Measurements from ENCODE around the gene TMEM270.
A peak's percentile ranks its signal among the peaks of the same experiment; 100 is the strongest.
"Not testable (repeated sequence)": the region's sequence is repeated elsewhere in the genome, so short reads cannot be mapped to it uniquely, and the experiment has no call there.

Gene TMEM270

DNA sequence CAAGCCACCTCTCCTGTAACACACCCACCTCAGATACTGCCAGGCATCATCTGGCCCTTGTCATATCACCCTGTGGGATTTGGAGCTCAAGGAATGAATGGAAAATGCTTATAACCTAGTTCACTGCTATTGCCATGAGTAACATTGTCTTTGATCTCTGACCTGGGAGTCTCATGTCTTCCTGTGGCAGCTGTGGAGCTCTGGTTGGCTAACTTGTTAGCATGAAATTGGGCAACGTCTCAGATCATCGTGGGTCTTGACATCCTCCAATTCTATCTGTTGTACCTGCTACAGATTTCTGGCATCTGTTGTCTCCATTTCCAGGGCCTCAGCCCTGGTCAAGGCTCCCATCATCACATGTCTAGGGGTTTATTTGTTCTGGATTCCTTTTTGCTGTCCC, 2.2 kb upstream of the TMEM270 start:
- no peak for DNase-seq (ENCODE audit: low read depth, low spot score)

DNA sequence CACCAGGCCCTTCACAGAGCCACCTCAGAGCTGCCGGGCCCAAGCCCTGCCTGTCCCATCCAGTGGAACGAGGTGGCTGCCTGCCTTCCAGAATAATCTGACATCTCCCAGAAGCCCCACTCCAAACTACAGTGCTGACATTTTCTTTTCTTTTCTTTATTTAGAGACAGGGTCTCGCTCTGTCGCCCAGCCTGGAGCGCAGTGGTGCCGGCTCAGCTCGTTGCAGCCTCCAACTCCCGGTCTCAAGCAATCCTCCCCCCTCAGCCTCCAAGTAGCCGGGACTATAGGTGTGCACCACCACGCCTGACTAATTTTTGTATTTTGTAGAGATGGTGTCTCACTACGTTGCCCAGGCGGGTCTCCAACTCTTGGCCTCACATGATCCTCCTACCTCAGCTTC, 346 bp downstream of the TMEM270 start:
- no peak for DNase-seq (ENCODE audit: low read depth, low spot score)

DNA sequence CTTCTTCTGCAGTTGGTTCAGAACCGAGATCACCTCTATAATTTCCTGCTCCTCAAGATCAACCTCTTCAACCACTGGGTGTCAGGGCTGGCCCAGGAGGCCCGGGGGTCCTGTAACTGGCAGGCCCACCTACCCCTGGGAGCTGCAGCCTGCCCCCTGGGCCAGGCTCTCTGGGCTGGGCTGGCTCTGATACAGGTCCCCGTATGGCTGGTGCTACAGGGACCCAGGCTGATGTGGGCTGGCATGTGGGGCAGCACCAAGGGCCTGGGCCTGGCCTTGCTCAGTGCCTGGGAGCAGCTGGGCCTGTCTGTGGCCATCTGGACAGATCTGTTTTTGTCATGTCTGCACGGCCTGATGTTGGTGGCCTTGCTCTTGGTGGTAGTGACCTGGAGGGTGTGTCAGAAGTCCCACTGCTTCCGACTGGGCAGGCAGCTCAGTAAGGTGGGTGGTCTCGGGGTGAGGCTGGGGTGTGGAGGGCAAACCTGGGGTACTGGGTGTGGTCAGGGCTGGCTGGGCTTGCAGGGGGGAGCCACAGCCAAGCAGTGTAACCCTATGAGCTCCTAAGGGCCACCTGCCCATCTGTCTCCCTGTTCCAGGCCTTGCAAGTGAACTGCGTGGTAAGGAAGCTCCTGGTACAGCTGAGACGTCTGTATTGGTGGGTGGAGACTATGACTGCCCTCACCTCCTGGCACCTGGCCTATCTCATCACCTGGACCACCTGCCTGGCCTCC, 4.2 kb downstream of the TMEM270 start:
- DNase-seq (ENCODE audit: low read depth, low spot score): no peak

DNA sequence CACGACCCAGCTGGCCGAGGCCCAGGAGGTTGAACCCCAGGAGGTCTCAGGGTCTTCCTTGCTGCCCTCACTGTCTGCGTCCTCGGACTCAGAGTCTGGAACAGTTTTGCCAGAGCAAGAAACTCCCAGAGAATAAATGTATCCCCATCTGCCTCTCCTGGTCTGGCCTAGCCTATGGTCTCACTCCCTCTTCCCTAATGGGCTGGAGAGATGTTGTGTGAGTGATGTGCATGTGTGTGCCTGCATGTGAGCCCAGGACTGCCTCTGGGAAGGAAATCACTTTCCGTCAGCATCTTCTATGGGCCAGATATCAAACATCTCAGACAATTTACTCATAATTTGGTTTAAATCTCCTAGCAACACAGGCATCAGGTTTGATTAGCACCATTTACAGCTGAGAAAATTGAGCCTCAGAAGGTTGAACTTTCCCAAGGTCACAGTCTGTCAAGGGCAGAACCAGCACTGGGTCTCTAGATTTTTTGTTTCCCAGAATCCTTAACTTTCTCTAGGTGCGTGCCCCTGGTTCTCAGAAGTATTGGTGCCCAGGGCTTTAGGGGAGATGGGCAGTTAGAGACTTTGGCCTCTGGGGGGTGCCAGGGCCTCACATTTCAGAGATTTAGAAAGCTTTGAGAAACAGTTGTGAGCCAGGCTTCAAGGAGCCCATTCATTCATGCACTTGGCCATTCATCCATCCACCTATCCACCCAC, 4.9 kb downstream of the TMEM270 start:
- peak; percentile 46 for DNase-seq (ENCODE audit: low read depth, low spot score)

DNA sequence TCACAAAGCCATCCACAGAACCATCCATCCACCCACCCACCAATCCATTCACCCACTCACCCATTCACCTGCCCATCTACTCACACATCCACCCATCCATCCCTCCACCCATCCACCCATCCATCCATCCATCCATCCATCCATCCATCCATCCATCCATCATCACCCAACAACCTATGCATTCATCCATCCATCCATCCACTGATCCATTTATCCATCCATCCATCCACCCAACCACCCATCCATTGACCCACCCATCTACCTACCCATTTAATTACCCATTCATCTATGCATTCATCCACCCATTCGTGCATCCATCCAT, 5.4 kb downstream of the TMEM270 start:
- DNase-seq (ENCODE audit: low read depth, low spot score): no peak

DNA sequence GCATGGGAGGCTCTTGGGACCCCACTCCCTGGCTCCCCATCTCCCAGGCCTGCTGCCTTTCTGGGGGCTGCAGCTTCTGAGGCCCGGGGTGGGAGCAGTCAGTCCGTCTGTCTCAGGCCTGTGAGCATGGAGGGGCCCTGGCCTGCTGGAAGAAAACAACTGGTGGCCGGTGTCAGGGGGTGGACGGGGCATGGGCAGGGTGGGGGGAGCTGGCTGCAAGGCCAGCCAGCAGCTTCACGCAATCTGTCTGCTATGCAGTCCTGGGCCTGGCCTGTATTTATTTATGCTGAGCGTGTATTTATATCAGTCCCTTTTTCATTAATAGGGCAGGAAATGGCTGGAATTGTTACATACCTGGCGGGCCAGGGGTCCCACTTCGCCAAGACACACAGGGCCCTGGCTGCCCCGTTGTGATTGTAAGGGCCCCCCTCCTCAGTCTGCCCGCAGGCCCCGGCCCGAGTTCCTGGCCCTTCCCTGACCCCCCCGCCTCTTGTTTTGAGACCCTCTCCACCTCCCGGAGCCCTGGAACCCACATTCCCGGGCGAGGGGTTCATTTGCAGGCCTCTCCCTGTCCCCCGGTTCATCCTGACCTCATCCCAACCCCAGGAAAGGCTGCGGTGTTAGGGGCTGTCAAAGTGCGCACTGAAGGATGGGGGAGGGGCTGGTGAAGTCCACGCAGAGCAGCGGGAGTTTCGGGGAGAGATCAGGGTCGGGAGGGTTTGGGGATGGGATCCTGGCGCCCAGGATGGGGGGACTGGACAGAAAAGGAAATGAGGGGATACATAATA, 8.2 kb downstream of the TMEM270 start:
- DNase-seq (ENCODE audit: low read depth, low spot score): no peak

DNA sequence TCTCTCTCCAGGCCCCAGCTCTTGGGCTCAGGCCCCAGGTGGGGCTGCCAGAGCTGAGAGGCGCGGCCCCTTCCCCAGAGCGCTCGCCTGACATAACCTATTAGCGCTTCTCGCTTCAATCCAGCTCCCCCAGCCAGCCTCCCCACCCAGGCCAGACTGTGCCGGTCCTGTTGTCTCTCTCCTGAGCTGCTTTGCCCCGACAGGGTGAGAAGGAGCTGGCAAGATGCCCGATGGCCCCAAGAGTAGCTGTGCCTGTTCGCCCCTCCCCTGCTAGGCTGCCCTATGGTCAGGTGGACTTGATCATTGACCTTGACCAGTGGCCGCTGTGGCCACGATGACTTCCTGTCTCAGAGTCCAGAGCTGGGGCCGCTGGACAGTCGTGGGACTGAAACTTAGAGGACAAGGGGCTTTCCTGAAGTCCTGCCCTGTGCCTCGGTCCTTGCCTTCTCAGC, 9.1 kb downstream of the TMEM270 start:
- no peak for DNase-seq (ENCODE audit: low read depth, low spot score)

DNA sequence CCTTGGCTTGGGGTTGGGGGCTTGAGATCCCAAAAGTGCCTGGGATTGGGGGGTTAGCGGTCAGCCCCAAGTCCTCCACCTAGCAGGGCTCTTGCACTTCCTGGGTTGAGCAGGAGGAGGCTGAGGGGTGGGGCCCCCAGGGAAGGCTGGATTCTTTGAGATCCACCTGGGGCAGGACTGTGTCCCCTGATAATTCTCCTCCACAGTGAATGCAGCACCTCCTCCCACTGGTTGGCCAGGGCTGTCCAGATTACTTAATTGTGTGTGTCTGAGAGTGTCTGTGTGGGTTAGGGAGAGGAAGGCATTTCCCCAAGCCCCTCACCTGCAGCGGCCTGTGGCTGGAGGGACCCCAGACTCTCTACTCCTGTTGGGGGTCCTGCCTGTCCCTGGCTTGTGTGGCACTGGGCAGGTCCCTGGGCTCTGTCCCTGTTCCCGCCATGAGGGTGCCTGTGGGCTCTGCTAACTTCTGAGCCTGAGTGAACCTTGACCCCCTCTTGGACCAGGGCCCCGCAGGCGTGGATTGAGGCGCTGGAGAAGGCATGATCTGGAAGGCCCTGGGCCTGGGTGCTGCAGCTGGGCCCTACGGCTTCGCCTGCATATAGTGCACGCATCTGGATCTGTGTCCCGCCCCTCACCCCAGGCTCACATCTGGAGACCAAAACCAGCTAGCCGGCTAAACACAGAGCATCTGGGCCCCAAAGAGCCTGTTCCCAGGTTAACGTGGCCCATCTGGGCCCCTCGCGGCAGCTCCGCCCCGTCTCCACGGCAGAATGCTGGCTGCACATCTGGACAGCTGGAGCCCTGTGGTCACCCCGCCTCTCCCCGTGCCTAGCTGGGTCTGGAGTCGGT, 10.4 kb downstream of the TMEM270 start:
- DNase-seq (ENCODE audit: low read depth, low spot score): no peak

DNA sequence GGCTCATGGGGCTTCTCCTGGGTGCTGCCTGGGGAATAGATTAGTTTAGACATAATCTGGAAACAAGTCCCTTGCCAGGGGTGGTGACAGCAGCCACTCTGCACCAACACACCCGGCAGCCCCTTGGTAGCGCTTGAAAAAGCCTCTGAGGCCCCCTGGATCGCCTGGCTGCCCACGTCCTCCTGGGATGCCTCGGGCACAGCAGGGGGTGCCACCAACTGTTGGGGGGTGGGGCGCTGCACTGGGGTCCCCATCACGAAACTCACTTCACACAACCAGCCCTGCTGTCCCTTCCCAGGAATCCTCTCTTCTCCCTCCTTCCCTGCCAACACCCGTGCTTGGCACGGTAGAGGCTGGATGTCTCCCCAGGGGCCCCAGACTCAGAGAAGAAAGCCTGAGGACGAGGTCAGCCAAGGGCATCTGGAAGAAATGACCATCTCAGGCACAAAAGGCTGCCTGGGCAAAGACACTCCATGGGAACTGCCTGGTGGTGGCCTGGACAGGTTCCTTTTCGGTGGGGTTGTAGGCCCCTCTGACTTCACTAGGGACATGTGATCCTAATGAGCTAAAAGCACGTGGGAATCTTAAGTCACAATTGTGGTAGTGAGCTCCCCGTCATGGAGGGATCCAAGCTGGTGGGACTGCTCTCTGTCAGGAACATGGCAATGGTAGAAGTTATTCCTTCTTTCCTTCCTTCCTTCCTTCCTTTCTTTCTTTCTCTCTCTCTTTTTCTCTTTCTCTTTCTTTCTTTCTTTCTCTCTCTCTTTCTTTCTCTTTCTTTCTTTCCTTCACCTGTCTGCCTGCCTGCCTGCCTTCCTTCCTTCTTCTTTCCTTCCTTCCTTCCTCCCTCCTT, 11.3 kb downstream of the TMEM270 start:
- DNase-seq (ENCODE audit: low read depth, low spot score): no peak

DNA sequence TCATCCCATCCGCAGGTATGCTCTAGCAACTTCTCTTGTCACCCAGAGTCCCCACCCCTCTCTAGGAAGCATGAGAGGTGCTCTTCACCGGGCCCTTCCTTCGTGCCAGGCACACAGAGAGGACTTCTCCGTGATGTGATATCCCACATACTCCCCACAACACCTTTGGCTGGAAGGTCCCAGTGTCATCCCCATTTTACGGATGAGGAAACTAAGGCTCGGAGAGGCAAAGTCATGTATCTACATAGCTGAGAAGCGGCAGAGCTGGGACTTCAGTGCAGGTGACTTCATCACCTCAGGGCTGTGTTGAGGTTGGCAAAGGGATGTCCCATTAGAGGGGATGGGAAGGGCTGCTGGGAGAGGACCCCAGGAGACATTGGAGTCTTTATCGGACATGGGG, 15.4 kb downstream of the TMEM270 start:
- no peak for DNase-seq (ENCODE audit: low read depth, low spot score)

DNA sequence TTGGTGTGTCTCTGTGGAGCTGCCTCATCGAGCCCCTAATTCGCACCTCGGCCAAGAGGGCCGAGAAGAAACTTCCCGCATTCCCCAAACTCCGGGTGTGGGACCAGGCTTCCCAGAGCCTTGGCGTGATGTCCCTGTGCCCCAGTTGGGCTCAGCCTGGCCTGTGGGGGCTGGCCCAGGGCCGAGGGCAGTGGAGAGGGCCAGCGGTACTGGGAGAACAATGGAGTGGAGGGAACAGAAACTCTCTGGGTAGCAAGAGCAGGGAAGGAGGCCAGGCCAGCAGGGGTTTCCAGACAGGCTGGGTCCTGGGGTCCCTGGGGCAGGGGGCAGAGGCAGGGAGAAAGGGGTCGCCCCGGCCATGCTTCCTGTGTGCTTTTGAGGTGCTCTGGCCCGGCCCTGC, 16.0 kb downstream of the TMEM270 start:
- no peak for DNase-seq (ENCODE audit: low read depth, low spot score)

DNA sequence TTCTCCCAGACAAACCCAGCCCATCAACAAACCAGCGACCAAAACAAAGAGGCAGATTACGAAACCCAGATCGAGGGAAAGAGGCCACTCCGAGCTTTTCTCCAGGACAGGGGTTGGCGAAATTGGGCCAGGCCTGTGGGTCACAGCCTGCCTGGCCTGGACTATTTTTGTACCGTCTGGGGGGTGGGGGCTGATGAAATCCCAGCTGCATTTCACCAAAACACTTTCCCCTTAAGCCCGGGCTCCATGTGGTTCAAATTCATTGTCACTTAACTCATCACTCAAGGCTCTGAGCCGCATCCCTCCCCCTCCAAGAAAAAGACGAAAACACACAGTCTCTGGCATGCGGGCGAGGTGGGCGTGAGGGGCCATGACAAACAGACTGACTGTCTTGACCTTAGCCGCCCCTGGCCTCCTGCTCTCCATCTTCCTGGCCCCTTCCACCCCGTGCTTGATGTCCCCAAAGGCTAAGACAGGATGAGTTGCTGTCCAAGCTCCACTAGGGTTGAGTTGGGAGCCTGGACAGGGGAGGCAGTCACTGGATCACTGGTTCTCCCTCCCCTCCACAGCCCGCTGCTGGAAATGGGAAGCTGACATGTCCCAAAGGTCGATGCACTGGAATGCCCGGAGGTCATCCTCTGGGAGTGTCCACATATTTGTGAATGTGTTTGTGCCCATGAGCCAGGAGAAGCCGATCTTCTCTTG, 19.2 kb downstream of the TMEM270 start:
- no peak for DNase-seq (ENCODE audit: low read depth, low spot score)

DNA sequence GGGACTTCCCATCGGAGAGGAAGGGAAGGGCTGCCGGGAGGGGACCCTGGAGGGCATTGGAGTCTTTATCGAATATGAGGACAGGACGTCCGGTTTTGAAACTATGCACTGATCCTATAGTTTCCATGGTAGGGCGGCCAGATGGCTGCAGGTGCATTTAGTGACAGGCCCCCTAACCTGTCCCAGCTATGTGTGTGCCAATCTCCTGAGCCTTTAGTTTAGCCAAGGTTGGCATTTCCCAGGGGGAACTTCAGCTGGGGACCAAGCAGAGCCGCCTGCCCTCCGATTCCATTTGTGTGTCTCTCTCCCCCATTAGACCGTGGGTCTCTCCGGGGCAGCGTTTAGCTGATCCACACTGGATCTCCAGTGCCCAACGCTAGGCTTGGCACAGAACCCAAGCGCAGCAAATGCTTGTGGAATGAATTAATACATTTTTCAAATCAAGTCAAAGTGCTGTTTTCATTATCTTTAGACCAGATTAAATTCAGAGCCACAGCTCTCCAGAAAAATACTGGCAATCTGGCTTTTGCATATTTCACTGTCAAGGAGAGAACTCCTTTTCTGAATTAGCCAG, 19.9 kb downstream of the TMEM270 start:
- DNase-seq (ENCODE audit: low read depth, low spot score): no peak

DNA sequence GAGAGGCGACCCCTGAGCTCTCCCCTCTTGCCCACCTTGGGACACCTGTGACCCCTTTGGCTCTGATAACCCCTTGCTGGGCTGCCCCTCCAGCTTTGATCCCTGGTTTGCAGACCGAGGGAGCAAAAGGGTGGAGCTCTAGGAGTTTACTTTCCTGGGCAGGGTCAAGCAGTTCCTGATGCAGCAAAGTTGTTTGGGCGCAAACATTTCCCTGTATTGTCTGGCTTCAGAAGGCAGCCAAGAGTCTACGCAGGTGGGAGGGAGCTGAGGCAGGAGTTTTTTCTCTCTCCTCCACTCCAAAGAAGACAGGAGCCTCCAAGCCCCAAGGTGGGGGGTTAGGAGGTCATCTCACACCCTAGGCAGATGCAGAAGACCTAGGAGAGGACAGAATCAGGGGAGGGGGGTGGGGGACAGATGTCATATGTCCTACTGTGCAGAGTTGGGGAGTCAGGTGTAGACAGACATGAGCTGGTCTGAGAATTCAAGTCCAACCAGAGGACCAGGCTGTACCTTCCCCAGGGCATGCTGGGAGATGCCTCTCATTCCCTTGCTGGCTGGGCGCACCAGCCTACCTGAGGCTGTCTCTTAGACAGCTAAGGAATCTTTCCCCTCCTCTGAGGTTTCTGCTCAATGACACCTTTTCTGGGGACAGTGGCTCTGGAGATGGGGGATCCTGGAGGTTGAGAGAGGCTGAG, 20.5 kb downstream of the TMEM270 start:
- DNase-seq (ENCODE audit: low read depth, low spot score): no peak

DNA sequence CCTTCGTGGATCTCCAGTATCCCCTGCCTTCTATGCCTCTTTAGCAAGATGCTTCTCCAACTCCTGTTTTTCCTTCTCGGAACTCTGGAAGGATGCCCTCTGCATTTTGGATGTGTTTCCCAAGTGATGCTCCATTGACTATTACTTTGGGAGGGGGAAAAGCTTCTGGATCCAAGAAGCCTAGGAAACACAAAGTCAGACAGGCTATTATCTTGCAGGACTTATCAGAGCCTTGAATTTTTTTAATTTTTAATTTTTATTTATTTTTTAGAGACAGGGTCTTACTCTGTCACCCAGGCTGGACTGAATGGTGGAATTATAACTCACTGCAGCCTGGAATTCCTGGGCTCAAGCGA, 21.1 kb downstream of the TMEM270 start:
- DNase-seq (ENCODE audit: low read depth, low spot score): no peak

DNA sequence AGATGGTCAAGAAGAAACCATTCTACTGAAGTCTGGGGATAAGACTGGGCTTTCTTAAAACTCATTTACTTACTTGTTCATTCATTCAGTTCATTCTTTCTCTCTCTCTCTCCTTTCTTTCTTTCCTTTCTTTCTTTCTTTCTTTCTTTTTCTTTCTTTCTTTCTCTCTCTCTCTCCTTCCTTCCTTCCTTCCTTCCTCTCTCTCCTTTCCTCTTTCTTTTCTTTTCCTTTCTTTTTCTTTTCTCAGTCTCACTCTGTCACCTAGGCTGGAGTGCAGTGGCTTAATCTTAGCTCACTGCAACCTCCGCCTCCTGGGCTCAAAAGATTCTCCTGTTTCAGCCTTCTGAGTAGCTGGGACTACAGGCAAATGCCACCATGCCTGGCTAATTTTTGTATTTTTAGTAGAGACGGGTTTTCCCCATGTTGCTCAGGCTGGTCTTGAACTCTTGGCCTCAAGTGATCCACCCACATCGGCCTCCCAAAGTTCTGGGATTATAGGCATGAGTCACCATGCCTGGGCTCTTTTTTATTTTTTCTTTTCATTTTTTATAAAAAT, 24.0 kb downstream of the TMEM270 start:
- DNase-seq (ENCODE audit: low read depth, low spot score): not testable (repeated sequence)

DNA sequence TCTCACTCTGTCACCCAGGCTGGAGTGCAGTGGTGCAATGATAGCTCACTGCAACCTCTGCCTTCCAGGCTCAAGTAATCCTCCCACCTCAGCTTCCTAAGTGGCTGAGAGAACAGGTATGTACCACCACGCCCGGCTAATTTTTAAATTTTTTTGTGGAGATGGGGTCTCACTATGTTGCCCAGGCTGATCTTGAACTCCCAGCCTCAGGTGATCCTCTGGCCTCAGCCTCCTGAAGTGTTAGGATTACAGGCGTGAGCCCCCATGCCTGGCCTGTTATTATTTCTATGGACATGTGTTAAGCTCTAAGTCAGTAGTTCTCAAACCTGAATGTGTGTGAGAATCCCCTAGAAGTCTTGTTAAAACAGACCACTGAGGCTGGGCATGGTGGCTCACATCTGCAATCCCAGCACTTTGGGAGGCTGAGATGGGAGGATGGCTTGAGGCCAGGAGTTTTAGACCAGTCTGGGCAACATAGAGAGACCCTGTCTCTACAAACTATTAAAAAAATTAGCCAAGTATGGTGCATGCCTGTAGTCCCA, 24.5 kb downstream of the TMEM270 start:
- no peak for DNase-seq (ENCODE audit: low read depth, low spot score)

DNA sequence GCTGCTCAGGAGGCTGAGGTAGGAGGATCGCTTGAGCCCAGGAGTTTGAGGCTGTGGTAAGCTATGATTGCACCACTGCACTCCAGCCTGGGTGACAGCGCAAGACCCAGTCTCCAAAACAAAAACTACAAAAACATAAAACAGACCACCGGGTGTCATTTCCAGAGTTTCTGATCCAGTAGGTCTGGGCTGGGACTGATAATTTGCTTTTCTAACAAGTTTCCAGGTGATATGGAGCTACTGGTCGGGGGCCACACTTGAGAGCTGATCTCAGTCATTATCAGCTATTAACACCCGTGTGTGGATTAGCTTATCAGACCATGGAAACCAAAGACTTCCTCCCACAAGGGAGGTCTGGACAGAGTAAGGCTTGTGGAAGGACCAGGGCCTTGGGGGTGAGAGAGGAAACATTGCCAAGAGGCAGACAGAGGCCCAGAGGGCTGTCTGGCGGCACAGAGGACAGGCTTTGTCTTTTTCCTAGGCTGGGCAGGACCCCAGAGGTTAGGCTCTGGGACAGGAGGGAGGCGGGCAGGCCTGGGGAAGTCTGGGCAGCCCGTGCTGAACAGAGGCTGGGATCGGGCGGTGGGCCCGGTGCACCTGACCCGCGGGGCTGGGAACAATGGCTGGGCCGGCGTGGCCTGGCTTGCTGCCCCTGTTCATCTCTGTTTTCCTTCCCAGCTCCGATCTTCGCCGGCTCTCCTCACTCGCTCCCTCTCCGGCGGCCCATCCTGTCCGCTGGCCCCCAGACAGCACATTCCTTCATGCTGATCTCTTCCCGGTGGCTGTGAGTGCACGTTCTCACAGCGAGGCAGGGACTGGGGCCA, 25.2 kb downstream of the TMEM270 start:
- DNase-seq (ENCODE audit: low read depth, low spot score): peak; percentile 72

Measured in ELF-1 (cell line).